KMS-11 (cell line): ENCODE data around the gene IGFBP5.

Experiments used
- H2AFZ ChIP-seq: fragments of 200-600 bp; sonication (generic); 2 replicates; pipeline ENCODE4 v1.6.1; 2016; ENCODE audit warnings: antibody characterized with exemption, mixed run types, low read depth
- H3K27ac ChIP-seq: fragments of 200-600 bp; sonication (generic); 2 replicates; pipeline ENCODE4 v1.6.1; 2016; ENCODE audit warnings: mild to moderate bottlenecking, mixed run types
- H3K27me3 ChIP-seq: fragments of 200-600 bp; sonication (generic); 2 replicates; pipeline ENCODE4 v1.6.1; 2017; ENCODE audit warnings: mild to moderate bottlenecking, low read depth, mixed run types, moderate library complexity; ENCODE audit not compliant: insufficient read depth
- H3K36me3 ChIP-seq: fragments of 200-600 bp; sonication (generic); 2 replicates; pipeline ENCODE4 v1.6.1; 2017; ENCODE audit warnings: mild to moderate bottlenecking, mixed run types; ENCODE audit not compliant: insufficient read depth
- H3K4me1 ChIP-seq: fragments of 200-600 bp; sonication (generic); 2 replicates; pipeline ENCODE4 v1.6.1; 2016; ENCODE audit warnings: mild to moderate bottlenecking, low read depth, mixed run types; ENCODE audit not compliant: poor library complexity, severe bottlenecking
- H3K4me2 ChIP-seq: fragments of 200-600 bp; sonication (generic); 2 replicates; pipeline ENCODE4 v1.7.0; 2016; ENCODE audit warnings: mild to moderate bottlenecking, mixed run types
- H3K4me3 ChIP-seq: fragments of 200-600 bp; sonication (generic); IDR thresholded peaks from 2 replicates; pipeline ENCODE4 v1.6.1; 2017; ENCODE audit warnings: low read depth, low read length, mixed read lengths; ENCODE audit not compliant: insufficient read depth
- H3K79me2 ChIP-seq: fragments of 200-600 bp; sonication (generic); 2 replicates; pipeline ENCODE4 v1.6.1; 2016; ENCODE audit warnings: low read depth, mixed run types; ENCODE audit not compliant: insufficient read depth
- H3K9ac ChIP-seq: fragments of 200-600 bp; sonication (generic); 2 replicates; pipeline ENCODE4 v1.6.1; 2016; ENCODE audit warnings: mild to moderate bottlenecking, mixed run types
- H4K20me1 ChIP-seq: fragments of 200-600 bp; sonication (generic); 2 replicates; pipeline ENCODE4 v1.6.1; 2016; ENCODE audit warnings: mild to moderate bottlenecking, mixed run types; ENCODE audit not compliant: insufficient read depth
- TF ChIP-seq, protein P1 (sequence below): fragments of 200-600 bp; sonication (generic); conservative IDR thresholded peaks from 2 replicates; pipeline ENCODE4 v1.6.1; 2017; ENCODE audit warnings: low read depth, mild to moderate bottlenecking, antibody characterized with exemption, low read length, moderate library complexity, mixed read lengths

IGFBP5 gene

GRCh38 chr2:216629784-216630183 lies 65.6 kb downstream of the IGFBP5 start:
- no peak overlapping the region for H3K9ac ChIP-seq
- H2AFZ ChIP-seq: no peak overlapping the region
- no peaks in the 10 kb centered on the region for H4K20me1 ChIP-seq
- no peak overlapping the region for H3K4me2 ChIP-seq
- no peaks in the 10 kb centered on the region for H3K4me1 ChIP-seq
- H3K27ac ChIP-seq: no peak overlapping the region
- TF ChIP-seq, protein P1, sequence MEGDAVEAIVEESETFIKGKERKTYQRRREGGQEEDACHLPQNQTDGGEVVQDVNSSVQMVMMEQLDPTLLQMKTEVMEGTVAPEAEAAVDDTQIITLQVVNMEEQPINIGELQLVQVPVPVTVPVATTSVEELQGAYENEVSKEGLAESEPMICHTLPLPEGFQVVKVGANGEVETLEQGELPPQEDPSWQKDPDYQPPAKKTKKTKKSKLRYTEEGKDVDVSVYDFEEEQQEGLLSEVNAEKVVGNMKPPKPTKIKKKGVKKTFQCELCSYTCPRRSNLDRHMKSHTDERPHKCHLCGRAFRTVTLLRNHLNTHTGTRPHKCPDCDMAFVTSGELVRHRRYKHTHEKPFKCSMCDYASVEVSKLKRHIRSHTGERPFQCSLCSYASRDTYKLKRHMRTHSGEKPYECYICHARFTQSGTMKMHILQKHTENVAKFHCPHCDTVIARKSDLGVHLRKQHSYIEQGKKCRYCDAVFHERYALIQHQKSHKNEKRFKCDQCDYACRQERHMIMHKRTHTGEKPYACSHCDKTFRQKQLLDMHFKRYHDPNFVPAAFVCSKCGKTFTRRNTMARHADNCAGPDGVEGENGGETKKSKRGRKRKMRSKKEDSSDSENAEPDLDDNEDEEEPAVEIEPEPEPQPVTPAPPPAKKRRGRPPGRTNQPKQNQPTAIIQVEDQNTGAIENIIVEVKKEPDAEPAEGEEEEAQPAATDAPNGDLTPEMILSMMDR: no peak
- no peaks in the 10 kb centered on the region for H3K27me3 ChIP-seq
- H3K4me3 ChIP-seq: no peak overlapping the region
- no peaks in the 10 kb centered on the region for H3K79me2 ChIP-seq
- H3K36me3 ChIP-seq: no peaks in the 10 kb centered on the region

- TF ChIP-seq, protein P1: no peak
- H3K4me3 ChIP-seq: no peak overlapping the region
- H3K4me1 ChIP-seq: no peaks in the 10 kb centered on the region
- H4K20me1 ChIP-seq: no peaks in the 10 kb centered on the region
- H3K4me2 ChIP-seq: no peak overlapping the region
- no peak overlapping the region for H3K27ac ChIP-seq
- H3K36me3 ChIP-seq: no peaks in the 10 kb centered on the region
- no peaks in the 10 kb centered on the region for H3K27me3 ChIP-seq
- H3K79me2 ChIP-seq: no peaks in the 10 kb centered on the region
- no peak overlapping the region for H3K9ac ChIP-seq
- no peak overlapping the region for H2AFZ ChIP-seq
These were observed 68.5 kb downstream of the IGFBP5 start for GRCh38 chr2:216626875-216627245.

DNA sequence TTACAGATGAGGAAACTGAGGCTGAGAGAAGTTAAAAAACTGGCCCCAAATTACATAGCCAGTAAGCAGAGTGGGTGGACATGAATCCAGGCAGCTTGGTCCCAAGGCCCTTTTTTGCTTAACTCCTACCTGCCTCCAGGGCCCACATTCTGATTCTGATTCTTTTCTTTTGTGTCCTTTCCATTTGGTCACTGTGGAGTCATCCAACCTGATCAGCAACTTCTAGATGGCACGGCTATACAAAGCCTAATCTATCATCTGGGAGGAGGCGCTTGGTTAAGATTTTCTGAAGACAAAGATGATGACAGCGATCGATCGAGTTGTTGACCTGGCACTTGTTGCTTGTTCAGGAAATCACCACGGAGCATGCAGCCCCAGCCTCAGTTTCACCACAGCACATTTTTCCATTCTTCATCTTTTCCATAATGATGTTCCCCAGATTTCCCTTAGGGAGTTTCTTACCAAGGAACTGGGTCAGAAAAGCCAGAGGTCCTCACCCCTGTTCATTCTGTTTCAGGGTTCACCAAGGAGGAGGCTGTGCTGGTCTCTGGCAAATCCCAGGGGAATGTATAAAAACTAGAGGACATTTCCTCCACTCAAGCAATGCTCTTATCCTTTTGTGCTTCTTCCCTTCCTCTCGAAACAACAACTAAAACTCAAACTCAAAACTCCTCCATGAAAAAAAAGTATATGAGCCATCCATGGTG lies 69.0 kb downstream of the IGFBP5 start:
- Histone ChIP-seq H3K79me2 (no peaks in the 10 kb centered on the region), H3K36me3 (no peaks in the 10 kb centered on the region), H3K4me1 (no peaks in the 10 kb centered on the region), H3K4me2 (no peak overlapping the region), H3K27me3 (no peaks in the 10 kb centered on the region), H3K9ac (no peak overlapping the region), H3K4me3 (no peak overlapping the region), H4K20me1 (no peaks in the 10 kb centered on the region), H2AFZ (no peak overlapping the region), H3K27ac (no peak overlapping the region)
- TF ChIP-seq, protein P1: no peak

- Histone ChIP-seq H3K4me1 (no peaks in the 10 kb centered on the region), H4K20me1 (no peaks in the 10 kb centered on the region), H3K4me2 (no peak overlapping the region)
These were observed 71.1 kb downstream of the IGFBP5 start for GRCh38 chr2:216624251-216624650.

More at GRCh38 chr2:216624251-216624650, 71.1 kb downstream of the IGFBP5 start:
- no peak overlapping the region for H3K9ac ChIP-seq
- no peaks in the 10 kb centered on the region for H3K36me3 ChIP-seq
- TF ChIP-seq, protein P1: no peak
- H3K79me2 ChIP-seq: no peaks in the 10 kb centered on the region
- H3K4me3 ChIP-seq: no peak overlapping the region
- no peak overlapping the region for H2AFZ ChIP-seq
- no peaks in the 10 kb centered on the region for H3K27me3 ChIP-seq
- no peak overlapping the region for H3K27ac ChIP-seq
